Kidney tubule cell (primary cell): ENCODE measurements around the gene MUL1.

Experiments
- DNase-seq: peaks from one replicate; pipeline ENCODE4 v3.0.0-alpha.2; 2018; ENCODE audit warnings: low spot score

The MUL1 gene

DNA sequence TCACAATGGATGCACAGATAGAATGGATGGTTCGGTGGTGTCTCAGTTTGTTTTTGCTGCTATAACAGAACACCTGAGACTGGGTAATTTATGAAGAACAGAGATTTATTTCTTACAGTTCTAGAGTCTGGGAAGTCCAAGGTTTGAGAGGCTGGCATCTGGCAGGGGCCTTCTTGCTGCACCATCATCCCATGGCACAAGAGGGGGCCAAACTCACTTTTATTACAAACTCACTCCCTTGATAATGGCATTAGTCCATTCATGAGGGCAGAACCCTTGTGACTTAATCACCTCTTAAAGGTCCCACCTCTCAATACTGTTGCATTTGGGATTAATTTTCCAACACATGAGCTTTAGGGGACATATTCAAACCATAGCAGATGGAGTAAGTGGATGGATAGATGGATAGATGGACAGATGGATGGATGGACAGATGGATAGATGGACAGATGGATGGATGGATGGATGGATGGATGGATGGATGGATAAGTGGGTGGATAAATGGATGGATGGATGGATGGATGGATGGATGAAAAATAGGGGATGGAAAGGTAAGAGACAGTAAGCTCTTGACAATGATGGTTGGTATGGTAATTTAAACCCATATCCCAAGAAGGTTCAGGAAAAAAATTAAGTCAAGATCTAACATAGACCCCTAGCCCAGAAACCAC, 38.4 kb downstream of the MUL1 start:
- DNase-seq: no peak

DNA sequence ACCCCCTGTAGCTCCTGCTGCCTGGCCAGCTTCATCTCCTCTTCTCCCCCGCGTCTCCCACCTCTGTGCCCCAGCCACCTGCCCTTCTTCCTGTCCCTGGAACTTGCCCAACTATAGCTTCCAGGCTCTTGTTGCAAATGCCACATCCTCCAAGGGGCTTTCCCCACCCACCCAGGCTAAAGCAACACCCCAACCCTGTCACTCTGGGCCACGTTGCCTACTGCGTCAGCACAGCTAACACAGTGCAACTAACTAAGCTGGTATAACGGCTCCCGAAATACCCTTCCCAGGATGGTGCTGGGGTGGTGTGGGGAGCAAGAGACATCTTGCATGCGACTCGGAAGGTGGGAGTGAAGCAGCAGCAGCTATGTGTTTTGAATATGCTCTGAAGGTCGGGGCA, 41.7 kb downstream of the MUL1 start:
- DNase-seq: no peak

DNA sequence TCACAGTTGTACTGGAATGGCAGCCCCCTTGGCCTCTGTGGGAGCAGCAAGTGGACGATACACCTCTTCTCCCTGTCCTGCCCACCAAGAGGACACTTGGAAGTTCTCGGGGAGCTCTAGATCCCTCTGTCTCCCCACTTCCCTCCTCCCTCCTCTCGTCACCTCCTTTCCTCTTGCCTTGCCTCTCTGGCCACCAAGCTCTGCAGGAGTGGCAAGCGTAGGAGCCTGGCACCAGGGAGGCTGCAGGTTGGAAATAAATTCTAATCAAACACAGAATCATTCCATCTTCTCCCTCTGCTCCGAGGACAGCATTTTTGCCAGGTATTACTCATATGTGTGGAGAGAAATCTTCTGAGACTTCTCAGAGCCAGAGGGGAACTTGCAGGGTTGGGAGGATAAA, 42.8 kb downstream of the MUL1 start:
- no peak for DNase-seq

DNA sequence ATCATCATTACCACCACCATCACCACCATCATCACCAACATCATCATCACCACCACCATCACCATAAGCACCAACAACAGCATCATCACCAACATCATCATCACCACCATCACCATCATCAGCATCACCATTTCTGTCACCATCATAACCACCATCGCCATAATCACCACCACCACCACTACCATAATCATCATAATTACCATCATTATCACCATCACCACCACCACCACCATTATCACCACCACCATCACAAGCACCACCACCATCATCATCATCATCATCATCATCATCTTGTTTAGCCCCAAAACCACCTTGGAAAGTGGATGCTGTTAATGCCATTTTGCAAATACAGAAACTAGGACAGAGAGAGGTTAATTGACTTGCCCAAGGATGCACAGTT, 44.4 kb downstream of the MUL1 start:
- no peak for DNase-seq

DNA sequence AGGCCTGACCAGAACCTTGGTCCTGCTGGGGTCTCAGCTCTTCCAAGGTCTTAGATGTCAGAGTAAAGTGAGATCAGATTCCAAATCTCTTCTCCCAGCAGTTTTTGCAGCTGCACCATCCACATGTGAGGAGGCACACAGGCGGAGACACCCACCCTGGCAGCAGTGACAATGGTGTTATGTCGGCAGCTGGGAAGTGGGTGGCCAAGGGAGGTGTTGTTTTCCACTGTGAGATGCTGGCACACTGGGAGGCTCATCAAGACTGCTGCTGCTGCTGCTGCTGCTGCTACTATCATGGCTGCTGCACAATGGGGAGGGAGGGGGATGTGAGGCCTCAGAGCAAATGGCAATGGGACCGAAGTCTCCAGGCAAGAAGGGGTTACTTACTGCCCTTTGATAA, 45.6 kb downstream of the MUL1 start:
- no peak for DNase-seq

DNA sequence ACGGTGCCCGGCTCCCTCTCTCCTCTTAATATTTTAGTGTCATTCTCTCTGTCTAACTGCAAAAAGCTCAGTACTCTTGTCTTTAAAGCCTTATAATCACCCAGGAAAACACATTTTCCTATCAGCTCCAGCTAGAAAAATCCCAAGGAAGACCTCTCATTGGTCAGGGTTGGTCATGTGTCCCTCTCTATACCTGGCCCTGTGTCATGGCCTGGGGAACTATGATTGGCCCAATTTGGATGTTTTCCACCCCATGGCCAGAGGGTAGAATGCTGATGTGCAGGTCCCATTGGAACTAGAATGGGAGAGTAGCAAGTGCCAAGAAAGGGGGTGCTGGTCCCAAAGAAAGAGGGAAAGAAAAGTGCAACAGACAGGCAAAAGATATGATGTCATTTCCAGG, 49.2 kb downstream of the MUL1 start:
- DNase-seq: no peak

DNA sequence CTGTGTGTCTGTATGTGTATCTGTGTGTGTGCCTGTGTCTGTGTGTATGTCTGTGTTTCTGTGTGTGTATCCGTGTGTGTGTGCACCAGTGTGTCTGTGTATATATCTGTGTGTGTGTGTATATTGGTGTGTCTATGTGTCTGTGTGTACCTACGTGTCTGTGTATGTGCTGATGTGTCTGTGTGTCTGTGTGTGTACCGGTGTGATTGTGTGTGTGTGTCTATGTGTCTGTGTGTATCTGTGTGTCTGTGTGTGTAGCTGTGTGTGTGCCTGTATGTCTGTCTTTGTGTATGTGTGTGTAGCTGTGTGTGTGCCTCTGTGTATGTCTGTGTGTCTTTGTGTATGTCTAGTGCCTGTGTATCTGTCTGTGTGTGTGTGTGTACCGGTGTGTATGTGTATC, 53.9 kb downstream of the MUL1 start:
- no peak for DNase-seq

DNA sequence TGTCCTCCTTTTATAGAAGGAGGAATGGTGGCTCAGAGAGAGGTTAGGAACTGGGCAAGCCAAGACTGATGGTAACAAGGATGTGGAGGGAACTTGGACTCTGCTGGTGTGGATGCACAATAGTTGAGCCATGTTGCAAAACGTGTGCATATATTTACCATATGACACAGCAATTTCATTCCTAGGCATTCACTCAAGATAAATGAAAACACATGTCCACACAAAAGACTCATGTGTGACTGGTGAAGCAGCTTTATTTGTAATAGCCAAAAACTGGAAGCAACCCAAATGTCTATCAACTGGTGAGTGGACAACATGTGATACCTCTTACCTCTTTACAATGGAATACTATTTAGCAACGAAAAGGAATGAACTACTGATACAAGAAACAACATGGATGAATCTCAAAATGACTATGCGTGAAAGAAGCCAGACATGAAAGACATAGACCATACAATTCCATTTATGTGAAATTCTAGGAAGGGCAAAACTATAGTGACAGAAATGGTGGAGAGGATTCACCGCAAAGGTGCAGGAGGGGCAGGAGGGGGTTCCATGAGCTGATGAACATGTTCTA, 58.1 kb downstream of the MUL1 start:
- no peak for DNase-seq
